ENCODE data around the gene ABCF2.

The ABCF2 gene

DNA sequence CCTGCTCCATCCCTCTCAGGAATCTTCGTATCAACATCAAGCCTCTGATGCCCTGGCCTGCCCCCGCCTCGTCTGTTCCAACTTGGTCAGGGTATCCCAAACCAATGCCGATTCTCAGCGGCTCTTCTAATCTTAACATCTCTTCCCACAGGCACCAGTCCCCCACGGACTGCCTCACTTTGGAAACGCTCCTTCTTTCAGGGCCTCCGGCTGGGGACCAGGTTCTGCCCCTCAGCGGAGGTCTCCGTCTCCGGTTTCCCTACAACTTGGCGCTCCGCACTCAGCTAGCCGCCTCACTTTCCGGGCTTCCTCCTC, 488 bp downstream of the ABCF2 start:
- DNase-seq (ENCODE audit: low read depth in 2 of 3, low spot score in 1 of 3) = no peak

DNA sequence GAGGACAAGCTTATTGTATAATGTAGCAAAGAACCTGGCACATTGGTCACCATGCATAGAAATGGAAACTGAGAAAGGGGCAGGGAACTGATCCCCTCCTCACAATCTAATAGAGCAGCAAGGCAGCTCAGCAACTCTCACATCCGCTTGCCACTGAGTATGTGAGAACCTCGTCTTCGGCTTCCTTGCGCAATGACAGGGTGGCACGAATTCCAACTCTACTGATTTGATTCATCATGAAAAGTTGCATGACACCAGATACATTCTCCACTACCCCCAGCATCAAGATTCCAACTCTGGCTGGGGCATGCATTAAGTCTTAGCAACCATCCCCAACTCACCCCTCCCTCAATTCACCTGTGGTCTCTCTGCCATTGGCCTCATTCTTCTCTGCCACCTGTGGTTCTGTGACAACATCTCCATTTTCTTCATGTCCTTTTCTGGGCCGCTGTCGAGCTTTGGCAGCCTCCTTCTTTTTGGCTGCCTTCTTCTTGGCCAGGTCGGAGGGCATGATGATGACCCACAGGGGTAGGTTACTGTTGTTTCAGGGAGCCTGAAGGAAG, 976 bp downstream of the ABCF2 start:
- no peak for DNase-seq (ENCODE audit: low read depth in 2 of 3, low spot score in 1 of 3)

DNA sequence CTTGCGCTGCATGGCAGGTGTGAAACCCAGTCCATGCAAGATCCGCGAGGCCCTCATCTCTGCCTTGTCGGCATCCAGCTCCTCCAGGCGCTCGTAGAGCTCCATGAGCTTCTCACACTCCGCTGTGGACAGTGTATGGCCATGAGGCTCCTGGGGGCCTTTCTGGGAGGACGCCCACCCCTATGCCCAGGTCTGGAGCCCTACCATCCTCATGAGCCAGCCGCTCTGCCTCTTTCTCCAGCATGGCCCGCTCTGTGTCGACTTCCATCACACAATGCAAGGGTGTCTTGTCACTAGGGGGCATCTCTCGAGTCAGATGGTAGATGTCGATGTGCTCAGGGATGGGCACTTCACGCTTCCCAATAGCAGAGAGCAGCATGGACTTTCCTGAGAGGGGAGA, 3.3 kb downstream of the ABCF2 start:
- DNase-seq (ENCODE audit: low read depth in 2 of 3, low spot score in 1 of 3) = no peak

DNA sequence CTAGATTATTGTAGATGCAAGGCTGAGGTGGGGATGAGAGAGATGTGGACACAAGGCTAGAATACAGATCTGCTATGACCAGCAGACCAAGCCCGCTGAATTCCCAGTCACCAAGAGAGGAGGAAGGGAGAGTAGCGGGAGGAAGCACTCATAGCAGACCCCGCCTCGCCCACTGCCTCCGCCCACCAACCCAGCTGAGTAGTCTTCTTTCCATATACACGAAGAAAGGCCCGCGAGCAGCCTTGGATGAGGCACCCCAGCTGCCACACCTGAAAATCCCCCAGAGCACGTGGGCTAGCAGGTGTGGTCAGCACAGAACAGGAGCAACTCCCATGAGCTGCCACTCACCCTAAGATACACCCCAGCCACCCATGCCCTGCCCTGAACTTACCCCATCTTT, 8.8 kb downstream of the ABCF2 start:
- no peak for DNase-seq (ENCODE audit: low read depth in 2 of 3, low spot score in 1 of 3)

DNA sequence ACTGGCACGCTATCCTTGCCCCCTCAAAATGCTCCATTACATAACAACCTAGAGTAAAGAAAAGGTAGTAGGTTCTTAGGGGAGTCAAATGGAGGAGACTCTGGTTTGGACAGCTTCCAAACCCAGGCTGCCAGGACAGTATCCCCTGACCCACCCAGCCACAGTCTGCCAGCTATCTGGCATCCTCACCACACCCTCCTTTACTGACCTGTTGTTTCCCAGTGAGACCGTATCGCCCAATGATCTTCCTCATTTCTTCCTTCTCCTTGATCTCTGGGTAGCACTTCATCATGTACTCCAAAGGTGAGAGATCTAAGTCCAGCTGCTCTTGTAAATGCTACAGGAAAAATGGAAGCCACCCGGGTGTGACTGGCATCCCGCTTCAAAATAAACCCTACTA, 11.6 kb downstream of the ABCF2 start:
- DNase-seq (ENCODE audit: low read depth in 2 of 3, low spot score in 1 of 3) = no peak

DNA sequence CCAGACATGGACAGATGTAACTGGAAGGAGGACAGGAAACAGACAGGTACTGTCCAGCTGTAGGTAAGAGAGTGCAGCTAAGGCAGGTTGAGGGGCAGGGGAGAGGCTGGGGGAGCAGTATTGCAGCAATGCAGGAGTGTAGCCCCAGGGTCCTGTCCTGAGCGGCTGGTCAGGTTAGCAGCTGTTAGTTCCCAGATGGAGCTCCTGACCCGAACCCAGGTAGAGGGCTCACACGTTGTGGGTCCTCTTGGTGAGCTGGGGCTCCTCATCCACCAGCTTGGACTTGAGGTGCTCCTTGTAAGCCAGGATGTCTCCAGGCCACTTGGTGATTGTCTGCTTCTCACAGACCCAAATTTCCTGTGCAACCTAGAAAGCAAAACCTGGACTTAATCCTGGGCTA, 13.2 kb downstream of the ABCF2 start:
- DNase-seq (ENCODE audit: low read depth in 2 of 3, low spot score in 1 of 3) = no peak

DNA sequence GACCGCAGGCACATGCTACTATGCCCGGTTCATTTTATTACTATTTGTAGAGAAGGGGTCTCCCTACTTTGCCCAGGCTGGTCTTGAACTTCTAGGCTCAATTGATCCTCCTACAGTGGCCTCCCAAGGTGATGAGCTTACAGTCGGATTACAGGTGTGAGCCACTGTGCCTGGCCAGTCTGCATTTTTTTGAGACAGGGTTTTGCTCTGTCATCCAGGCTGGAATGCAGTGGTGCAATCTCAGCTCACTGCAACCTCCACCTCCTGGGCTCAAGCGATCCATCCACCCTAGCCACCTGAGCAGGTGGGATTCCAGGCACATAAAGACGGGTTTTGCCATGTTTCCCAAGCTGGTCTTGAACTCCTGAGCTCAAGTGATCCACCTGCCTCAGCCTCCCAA, 14.4 kb downstream of the ABCF2 start:
- DNase-seq (ENCODE audit: low read depth in 2 of 3, low spot score in 1 of 3) = no peak

DNA sequence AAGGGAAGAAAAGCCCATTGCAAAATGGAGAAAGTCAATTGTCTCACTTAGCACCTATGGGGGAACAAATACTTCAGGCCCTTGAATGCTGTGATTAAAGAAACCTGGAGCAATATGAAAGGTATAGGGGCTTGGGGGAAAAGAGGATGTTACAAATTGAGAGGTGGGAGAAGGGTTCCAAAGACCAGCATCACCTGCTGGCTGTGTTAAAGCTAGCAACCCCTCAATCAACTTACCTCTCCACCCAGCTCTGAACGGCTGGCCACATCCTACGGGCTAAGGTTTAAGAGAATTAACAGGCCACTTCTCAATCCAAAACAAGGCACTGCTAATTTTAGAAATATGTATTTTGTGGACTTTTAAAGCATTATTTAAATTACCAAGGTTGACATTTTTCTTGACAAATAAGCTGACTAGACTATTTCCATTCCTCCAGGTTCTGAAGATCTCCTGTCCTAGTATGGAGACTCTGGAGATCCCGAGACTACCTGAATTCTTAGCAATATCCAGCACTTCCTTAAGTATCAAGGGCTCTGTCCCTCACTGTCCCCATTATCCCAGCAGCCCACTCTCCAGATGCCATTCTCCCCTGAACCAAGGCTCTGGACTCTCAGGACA, 15.7 kb downstream of the ABCF2 start:
- DNase-seq (ENCODE audit: low read depth in 2 of 3, low spot score in 1 of 3) = no peak

DNA sequence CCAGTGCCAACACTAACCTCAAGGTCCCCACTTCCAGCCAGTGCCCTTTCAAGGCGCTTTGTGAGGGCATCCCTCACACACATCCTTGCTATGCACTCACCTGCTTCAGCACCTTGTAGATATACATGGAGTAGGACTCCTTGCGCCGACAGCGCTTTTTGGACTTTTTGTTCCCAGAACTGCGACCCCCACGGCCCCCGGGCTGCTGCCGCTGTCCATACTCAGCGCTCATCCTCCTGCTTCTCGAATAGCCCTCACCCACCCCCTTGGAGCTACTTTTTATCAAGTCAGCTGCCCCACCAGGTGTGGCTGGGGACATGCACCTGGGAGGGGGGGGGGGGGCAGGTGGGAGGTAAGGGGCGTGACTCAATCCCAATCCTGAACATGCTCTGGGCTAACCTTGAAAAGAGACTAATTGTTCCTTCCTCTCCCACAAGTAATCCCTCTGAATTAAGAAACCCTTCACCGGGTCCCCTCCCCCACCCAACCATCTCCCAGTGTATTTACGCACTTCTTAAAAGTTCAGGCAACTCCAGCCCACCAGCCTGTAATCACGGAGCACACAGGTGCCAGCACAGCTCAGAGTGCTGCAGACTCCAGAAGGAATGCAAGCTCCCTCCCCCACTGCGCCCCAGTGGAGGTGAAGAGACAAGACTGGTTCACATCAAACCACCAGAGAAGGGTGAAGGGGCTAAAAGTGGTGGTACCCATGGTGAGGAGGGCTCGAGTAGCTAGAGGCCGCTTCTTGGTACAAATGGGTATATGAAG, 16.7 kb downstream of the ABCF2 start, which contains the start of gene H2BK1:
TSS of gene H2BK1 (minus strand) at position 402 of the 768 bp plus-strand sequence. CDS start at position 232, 170 bp downstream.
- DNase-seq (ENCODE audit: low read depth in 2 of 3, low spot score in 1 of 3) = no peak

DNA sequence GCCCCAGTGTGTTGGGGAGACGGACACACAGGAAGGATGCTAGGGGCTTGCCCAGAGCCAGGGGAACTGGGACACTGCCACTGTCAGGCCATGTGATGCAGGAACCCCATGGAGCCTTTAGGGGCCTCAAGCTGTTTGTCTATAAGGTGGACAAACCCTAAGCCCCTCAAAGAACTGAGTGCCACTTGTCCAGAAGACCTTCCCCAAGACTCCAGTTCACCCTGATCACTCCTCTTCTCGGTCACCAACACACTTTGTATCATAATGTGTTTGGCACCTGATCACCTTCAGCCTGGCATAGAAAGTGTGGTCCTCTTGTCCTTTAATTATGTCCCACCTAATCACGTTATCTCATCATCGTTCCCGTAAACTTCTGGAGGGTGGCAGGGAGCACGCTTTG, 17.4 kb downstream of the ABCF2 start:
- no peak for DNase-seq (ENCODE audit: low read depth in 2 of 3, low spot score in 1 of 3)

DNA sequence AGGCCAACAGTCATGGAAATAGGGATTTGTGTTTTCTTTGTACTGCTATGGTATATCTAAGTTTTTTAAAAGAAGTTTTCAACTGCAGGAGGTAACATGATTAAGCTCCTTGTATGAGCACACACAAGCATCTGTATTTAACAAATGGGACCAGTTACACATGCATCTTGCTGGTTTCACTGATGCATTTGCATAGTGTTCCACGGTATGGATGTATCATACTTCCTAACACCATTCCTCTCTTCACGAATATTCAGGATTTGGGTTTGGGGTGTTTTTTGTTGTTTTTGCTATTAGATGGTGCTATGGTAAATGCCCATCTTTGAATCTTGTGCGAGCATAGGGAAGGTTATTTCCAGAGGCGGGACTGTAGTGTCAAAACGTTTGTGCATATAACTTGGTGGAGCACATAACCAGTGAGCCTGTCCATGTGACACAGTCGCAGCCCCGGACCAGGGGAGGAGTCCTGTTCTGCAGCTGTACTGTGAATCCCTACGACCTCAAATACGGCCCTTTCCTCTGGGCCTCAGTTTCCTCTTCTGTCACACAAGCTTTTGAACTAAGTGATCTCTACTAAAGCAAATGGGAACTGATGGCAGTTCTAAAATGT, 18.6 kb downstream of the ABCF2 start:
- no peak for DNase-seq (ENCODE audit: low read depth in 2 of 3, low spot score in 1 of 3)

DNA sequence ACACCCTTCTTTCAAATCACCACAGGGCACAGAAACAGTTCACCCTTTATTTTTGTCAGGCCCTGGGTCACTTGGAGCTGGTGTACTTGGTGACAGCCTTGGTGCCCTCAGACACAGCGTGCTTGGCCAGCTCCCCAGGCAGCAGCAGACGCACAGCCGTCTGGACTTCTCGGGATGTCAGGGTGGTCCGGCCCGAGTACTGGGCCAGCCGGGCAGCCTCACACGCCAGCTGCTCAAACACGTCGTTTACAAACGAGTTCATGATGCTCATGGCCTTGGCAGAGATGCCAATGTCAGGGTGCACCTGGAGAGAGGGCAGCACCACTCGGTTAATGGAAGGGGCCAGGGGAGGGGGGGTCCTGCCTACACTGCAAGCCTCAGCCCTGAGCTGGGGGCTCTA, 19.2 kb downstream of the ABCF2 start:
- no peak for DNase-seq (ENCODE audit: low read depth in 2 of 3, low spot score in 1 of 3)

DNA sequence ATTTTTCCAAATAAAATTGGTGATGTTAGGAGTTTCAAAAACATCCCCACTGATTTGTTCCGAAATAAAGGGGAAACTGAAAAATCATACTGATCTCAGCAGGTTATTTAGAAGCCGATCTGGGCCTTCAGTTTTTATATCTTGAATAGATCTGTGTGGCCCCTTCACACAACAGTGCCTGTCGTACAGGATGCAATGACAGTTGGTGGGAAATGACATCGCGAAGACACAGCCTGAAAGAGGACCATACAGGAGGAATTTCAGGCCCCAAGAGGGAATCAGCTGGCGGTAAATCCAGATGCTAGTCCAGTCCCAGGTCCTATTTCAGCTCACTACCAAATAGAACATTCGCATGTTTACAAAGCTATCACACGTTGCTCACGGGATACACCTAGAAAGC, 19.7 kb downstream of the ABCF2 start:
- no peak for DNase-seq (ENCODE audit: low read depth in 2 of 3, low spot score in 1 of 3)

DNA sequence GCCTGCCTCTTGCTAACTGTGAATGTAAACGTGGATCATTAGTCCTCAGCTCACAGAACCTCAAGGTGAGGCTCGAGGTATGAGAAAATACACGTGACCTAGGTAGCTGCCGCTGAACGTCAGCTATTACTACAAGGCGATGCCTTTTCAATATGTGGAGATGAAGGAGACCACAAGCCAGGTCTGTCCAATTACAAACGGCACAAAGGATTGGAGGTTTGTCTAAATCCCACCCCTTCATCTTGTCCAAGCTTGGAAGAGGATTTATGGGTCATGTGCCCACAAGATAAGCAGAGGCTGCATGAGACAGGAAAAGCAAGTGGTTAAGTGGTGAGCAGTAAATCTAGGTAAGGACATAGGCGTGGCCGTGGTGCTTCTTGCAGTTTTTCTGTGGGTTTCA, 20.1 kb downstream of the ABCF2 start:
- no peak for DNase-seq (ENCODE audit: low read depth in 2 of 3, low spot score in 1 of 3)

DNA sequence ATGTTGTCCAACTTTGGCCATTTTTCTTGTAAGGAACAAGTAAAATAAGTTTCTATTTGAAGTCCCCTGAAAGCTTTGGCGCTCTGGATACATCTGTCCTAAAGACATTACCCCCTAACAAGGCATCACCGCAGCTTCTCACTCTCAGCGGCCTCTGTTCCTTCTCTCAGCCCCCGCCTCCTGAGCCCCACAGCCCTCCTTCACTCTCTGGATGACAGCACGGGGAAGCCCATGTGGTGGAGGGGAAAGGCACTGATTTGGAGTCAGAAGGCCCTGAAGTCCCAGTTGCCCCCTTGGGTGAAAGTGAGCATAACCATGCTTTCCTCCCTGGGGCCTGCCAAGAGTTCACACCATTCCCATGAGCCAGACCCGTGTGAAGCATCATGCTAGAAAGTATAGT, 21.3 kb downstream of the ABCF2 start:
- DNase-seq (ENCODE audit: low read depth in 2 of 3, low spot score in 1 of 3) = no peak

DNA sequence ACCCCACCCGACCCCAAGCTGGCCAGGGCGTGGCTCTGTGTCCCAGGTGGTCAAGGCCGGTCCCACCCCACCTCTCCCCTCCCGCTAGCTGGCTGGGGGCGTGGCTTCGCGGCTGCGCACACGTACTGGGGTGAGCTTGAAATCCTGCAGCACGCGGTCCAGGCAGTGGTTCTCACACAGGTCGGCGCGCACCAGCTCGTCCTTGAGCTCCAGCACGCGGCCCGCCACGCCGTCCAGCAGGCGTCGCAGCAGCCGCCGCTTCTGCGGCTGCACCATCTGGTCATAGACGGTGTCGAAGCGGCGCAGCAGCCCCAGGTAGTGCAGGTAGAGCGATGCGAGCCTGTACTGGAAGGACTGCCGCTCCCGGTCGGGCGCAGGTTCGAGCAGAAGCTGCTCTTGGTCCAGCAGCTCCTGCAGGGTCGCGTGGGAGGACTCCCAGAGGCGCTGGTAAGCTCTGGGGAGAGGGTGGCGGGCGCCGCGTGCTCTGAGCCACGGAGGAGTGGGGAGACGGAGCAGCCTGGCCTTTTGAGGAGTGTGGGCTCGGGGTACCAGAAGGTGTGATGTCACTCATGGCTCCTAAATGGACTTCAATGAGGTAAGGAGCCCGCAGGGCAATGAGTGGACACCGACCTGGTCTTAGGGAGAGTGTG, 22.5 kb downstream of the ABCF2 start:
- no peak for DNase-seq (ENCODE audit: low read depth in 2 of 3, low spot score in 1 of 3)

DNA sequence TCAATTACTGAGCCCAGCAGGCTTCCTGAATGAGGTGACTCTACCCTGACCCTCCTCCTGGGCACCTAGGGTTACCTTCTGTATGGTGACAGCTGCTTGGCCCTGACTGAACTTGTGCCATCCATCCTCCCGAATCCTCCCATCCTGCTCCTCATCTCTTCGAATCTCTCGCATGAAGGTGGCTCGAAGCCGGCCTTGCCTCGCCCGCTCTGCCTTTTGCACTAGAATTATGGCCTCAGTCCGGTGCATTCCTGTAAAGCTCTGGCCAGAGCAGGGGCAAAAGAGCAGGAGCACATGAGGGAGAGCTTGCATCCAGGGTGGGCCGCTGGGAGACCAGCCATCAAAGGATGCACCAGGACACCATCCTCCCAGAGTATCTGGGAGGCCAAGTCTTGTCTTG, 24.2 kb downstream of the ABCF2 start:
- no peak for DNase-seq (ENCODE audit: low read depth in 2 of 3, low spot score in 1 of 3)

DNA sequence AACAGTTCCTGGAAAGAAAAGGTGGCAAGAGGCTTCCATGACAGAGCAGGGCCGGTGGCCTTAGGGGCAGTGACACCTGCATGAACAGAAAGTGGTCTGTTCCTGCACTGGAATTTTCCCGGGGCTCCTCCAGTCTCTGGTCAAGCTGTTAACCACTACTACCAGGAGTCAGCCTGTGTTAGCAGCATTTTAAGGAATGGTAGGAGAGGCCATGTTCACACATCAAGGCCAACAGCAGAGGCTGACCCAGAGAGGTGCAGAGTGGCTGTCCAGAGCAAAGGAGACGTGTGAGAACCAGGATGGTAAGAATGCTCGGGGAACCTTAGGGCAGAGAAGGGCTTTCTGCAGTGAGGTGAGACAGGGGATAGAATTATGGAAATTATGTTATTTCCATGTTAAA, 25.3 kb downstream of the ABCF2 start:
- DNase-seq (ENCODE audit: low read depth in 2 of 3, low spot score in 1 of 3) = no peak

DNA sequence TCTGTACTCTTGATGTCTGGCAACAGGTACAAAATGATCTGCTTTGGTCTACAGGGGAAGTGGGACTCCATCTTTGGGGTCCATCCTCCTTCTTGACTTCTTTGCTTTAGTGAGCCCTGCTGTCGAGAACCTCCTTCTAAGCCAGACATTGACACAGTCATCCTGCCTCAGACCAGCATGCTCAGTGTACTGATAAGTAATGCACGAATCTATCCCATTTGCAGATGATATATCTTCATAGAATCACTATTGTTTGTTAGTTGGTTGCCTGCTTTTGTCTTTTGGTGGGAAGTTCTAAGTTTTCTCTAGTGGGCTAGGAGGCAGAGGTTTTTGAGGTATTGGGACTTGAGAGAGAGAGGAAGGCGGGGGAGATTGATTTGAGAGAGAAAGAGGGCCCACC, 25.7 kb downstream of the ABCF2 start:
- no peak for DNase-seq (ENCODE audit: low read depth in 2 of 3, low spot score in 1 of 3)

DNA sequence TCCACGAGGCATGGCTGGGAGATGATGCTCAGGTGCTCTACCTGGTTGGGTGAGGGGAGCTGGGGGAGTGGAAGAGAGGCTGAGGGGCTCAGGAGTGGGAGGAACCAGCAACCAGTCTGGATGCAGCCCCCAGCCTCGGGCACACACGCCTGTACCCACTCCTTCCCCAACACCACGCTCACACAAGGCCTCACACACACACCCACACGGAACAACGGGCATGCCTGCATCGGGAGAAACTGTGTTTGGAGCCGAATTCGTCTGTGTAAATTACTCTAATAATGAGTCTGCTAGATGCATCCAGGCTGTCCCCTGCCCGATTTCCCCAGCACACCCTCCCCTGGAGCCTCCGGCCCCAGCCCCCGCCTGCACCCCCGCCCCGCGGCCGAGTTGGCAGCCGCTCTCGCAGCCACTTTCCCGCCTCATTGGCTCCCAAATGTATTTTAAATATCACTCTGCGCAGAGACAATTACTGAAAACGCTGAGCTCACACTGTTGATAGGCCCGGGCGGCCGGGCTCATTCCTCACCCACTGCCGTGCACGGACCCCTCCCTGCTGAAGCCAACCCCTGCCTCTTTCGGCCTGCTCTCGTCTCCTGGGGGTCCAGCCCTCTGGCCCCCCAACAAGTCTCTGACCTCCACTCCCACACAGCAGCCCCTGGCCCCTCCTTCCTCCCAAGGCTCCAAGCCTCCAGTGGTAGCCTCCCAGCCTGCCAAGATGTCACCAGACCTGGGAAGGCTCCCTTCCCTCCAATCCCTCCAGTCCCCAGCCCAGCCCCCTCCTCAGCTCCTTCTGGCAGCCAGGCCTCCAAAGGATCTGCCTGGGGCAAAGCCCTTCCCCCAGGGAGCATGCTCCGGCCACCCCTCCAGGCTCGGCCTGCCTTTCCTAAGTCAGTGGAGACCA, 27.8 kb downstream of the ABCF2 start:
- DNase-seq (ENCODE audit: low read depth in 2 of 3, low spot score in 1 of 3) = no peak

DNA sequence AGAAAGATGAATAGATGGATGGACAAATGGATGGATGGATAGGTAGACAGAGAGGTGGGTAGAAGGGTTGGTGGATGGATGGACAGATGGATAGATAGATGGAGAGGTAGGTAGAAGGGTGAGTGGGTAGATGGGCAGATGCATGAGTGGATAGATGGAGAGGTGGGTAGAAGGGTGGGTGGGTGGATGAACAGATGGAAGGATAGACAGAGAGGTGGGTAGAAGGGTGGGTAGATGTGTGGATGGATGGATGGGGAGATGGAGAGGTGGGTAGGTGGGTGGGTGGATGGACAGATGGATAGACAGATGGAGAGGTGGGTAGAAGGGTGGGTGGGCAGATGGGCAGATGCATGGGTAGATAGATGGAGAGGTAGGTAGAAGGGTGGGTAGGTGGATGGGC, 29.1 kb downstream of the ABCF2 start:
- DNase-seq (ENCODE audit: low read depth in 2 of 3, low spot score in 1 of 3) = no peak

All from stimulated activated CD4-positive, alpha-beta T cell treated with anti-CD3 and anti-CD28 coated beads, Interleukin-12 subunit alpha, Interleukin-12 subunit beta, amount 100 ng/mL, for 48 hours (primary cell).